PFSK-1 (cell line): ENCODE data around the gene NRAP.

ENCODE experiments used
- POLR2AphosphoS5 ChIP-seq: IDR thresholded peaks from 2 replicates; pipeline ENCODE4 v1.6.1; 2012; ENCODE audit warnings: low read depth, mild to moderate bottlenecking, control low read depth, low read length, moderate library complexity
- TF ChIP-seq, protein P1 (sequence below), 2 experiments: IDR thresholded peaks; 2 replicates each; pipeline versions ENCODE4 v1.6.1 to v1.8.0; 2011 to 2012; ENCODE audit warnings: low read depth in 2 of 2, low read length in 2 of 2, control low read depth in 1 of 2, inconsistent platforms in 1 of 2, mild to moderate bottlenecking in 1 of 2, moderate library complexity in 1 of 2; ENCODE audit not compliant: insufficient read depth in 1 of 2

DNA sequence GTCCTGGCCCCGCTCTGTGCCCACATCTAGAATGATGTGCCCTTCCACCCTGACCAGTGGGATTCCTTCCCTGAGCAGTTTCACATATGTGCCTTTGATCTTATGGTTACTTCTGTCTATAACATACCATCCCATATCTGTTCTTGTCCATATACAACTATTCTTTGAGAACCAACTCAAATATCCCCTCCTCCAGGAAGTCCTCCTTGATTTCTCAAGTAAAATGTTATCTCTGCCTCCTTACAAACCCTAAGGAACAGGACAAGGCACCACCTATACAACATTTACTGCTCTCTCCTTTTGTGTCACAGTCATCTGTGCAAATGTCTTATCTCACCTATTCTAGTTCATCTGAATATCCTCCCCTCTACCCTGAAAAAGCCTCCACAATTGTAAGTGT lies 82.7 kb downstream of the NRAP start:
- TF ChIP-seq POLR2AphosphoS5: no peak
- TF ChIP-seq, protein P1, sequence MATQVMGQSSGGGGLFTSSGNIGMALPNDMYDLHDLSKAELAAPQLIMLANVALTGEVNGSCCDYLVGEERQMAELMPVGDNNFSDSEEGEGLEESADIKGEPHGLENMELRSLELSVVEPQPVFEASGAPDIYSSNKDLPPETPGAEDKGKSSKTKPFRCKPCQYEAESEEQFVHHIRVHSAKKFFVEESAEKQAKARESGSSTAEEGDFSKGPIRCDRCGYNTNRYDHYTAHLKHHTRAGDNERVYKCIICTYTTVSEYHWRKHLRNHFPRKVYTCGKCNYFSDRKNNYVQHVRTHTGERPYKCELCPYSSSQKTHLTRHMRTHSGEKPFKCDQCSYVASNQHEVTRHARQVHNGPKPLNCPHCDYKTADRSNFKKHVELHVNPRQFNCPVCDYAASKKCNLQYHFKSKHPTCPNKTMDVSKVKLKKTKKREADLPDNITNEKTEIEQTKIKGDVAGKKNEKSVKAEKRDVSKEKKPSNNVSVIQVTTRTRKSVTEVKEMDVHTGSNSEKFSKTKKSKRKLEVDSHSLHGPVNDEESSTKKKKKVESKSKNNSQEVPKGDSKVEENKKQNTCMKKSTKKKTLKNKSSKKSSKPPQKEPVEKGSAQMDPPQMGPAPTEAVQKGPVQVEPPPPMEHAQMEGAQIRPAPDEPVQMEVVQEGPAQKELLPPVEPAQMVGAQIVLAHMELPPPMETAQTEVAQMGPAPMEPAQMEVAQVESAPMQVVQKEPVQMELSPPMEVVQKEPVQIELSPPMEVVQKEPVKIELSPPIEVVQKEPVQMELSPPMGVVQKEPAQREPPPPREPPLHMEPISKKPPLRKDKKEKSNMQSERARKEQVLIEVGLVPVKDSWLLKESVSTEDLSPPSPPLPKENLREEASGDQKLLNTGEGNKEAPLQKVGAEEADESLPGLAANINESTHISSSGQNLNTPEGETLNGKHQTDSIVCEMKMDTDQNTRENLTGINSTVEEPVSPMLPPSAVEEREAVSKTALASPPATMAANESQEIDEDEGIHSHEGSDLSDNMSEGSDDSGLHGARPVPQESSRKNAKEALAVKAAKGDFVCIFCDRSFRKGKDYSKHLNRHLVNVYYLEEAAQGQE (IDR thresholded peaks at IDR 0.05; ENCODE audit: insufficient read depth in 1 of 2, low read depth in 2 of 2, low read length in 2 of 2): no peak
